Lower leg skin (tissue), 4 donors: Measurements from ENCODE around the gene NINJ2. TPM values are rescaled to one million over a fixed set of nuclear protein-coding genes. Genes with fewer than 3 reads are reported as not detected.

Source experiments
- DNase-seq, 2 donors: peaks; one replicate each; pipeline ENCODE4 v3.0.0-alpha.2; 2019; ENCODE audit warnings: low spot score in 2 of 2
- H3K4me3 ChIP-seq: fragments of 200-600 bp; sonication (generic); 2 replicates; pipeline ENCODE4 v1.5.1; 2017; ENCODE audit warnings: mild to moderate bottlenecking, low read depth; ENCODE audit not compliant: poor library complexity, severe bottlenecking
- CTCF ChIP-seq, 3 donors: fragments of 450-650 bp; IDR thresholded peaks; one replicate each; pipeline ENCODE4 v1.5.1; 2016; ENCODE audit warnings: antibody characterized with exemption in 3 of 3, mild to moderate bottlenecking in 3 of 3, moderate library complexity in 2 of 3
- POLR2A ChIP-seq, 2 donors: fragments of 450-650 bp; IDR thresholded peaks; one replicate each; pipeline ENCODE4 v1.6.1; 2016 to 2017; ENCODE audit warnings: antibody characterized with exemption in 2 of 2, mild to moderate bottlenecking in 1 of 2, moderate library complexity in 1 of 2
- WGBS, 2 donors: methylation state at CpG; one replicate each; pipeline ENCODE4 v1.1.5; 2018; 5-methylcytosine and 5-hydroxymethylcytosine counted together
- intact Hi-C: fragments of 100-400 bp; cut with DNase I; formaldehyde crosslinking; loops from one replicate; pipeline ENCODE4 v1.15.0; 2023; ENCODE audit warnings: low total_unique reads
- total RNA-seq, 4 donors: library from RNA; depleted of rRNA; stranded (reverse); fragments of >200 nt; gene quantifications; one replicate each; pipeline ENCODE4 v1.1.0, GENCODE V29; 2016

The NINJ2 gene
- total RNA-seq, 4 donors from 2014 or later, result 4.5 to 30.8 (median 11.5) TPM

- WGBS, 2 donors, result 78% methylated on average over 7 of the region's 7 CpGs
- intact Hi-C loops, result no loop called here
- no peak for TF ChIP-seq CTCF (IDR thresholded peaks at IDR 0.05)
- no peak overlapping the region for H3K4me3 ChIP-seq
- DNase-seq, result peak in 1 of 2 donors; percentile 15
Observed at GRCh38 chr12:593396-594270, 69.6 kb downstream of the NINJ2 start.

GRCh38 chr12:592024-592505 lies 71.2 kb downstream of the NINJ2 start:
- intact Hi-C loops, result no loop called here
- H3K4me3 ChIP-seq, result no peak overlapping the region
- no peak for TF ChIP-seq POLR2A (IDR thresholded peaks at IDR 0.05)
- TF ChIP-seq CTCF (IDR thresholded peaks at IDR 0.05), result no peak
- 79 to 82% methylated on average over 11 of the region's 11 CpGs for WGBS, 2 donors
- peak in 1 of 2 donors; percentile 49 for DNase-seq

- intact Hi-C loops, result no loop called here
Observed at GRCh38 chr12:591167-592023, 71.8 kb downstream of the NINJ2 start.

GRCh38 chr12:590206-590750 lies 73.0 kb downstream of the NINJ2 start:
- DNase-seq, result peak in 1 of 2 donors; percentile 77
- H3K4me3 ChIP-seq, result no peak overlapping the region
- 63 to 67% methylated on average over 12 to 14 of the region's 14 CpGs for WGBS, 2 donors
- intact Hi-C loops, result no loop called here
- TF ChIP-seq CTCF (IDR thresholded peaks at IDR 0.05), result no peak

More at GRCh38 chr12:591167-592023, 71.8 kb downstream of the NINJ2 start:
- DNase-seq, result peak in 1 of 2 donors; percentile 86
- no peak for TF ChIP-seq CTCF (IDR thresholded peaks at IDR 0.05)
- TF ChIP-seq POLR2A (IDR thresholded peaks at IDR 0.05), result no peak
- no peak overlapping the region for H3K4me3 ChIP-seq
- 51 to 53% methylated on average over 16 of the region's 16 CpGs for WGBS, 2 donors

- TF ChIP-seq CTCF (IDR thresholded peaks at IDR 0.05) (no peak), POLR2A (IDR thresholded peaks at IDR 0.05) (no peak)
- no peak overlapping the region for H3K4me3 ChIP-seq
- DNase-seq, result no peak
- intact Hi-C loops, result no loop called here
- WGBS, 2 donors, result 94 to 95% methylated on average over 4 of the region's 4 CpGs
Observed at GRCh38 chr12:588646-589045, 74.6 kb downstream of the NINJ2 start.
